ENCODE data around the gene ELAPOR2.
"Not testable (repeated sequence)": the region's sequence is repeated elsewhere in the genome, so short reads cannot be mapped to it uniquely, and the experiment has no call there.

Gene ELAPOR2, protein sequence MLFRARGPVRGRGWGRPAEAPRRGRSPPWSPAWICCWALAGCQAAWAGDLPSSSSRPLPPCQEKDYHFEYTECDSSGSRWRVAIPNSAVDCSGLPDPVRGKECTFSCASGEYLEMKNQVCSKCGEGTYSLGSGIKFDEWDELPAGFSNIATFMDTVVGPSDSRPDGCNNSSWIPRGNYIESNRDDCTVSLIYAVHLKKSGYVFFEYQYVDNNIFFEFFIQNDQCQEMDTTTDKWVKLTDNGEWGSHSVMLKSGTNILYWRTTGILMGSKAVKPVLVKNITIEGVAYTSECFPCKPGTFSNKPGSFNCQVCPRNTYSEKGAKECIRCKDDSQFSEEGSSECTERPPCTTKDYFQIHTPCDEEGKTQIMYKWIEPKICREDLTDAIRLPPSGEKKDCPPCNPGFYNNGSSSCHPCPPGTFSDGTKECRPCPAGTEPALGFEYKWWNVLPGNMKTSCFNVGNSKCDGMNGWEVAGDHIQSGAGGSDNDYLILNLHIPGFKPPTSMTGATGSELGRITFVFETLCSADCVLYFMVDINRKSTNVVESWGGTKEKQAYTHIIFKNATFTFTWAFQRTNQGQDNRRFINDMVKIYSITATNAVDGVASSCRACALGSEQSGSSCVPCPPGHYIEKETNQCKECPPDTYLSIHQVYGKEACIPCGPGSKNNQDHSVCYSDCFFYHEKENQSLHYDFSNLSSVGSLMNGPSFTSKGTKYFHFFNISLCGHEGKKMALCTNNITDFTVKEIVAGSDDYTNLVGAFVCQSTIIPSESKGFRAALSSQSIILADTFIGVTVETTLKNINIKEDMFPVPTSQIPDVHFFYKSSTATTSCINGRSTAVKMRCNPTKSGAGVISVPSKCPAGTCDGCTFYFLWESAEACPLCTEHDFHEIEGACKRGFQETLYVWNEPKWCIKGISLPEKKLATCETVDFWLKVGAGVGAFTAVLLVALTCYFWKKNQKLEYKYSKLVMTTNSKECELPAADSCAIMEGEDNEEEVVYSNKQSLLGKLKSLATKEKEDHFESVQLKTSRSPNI

GRCh38 chr7:87059525-87060287 is at the start of gene ELAPOR2:
ELAPOR2 (minus strand) TSS chr7:87059654; CDS start chr7:87059513, 141 bp downstream.
- peak; percentile 90 to 95 for DNase-seq

DNA sequence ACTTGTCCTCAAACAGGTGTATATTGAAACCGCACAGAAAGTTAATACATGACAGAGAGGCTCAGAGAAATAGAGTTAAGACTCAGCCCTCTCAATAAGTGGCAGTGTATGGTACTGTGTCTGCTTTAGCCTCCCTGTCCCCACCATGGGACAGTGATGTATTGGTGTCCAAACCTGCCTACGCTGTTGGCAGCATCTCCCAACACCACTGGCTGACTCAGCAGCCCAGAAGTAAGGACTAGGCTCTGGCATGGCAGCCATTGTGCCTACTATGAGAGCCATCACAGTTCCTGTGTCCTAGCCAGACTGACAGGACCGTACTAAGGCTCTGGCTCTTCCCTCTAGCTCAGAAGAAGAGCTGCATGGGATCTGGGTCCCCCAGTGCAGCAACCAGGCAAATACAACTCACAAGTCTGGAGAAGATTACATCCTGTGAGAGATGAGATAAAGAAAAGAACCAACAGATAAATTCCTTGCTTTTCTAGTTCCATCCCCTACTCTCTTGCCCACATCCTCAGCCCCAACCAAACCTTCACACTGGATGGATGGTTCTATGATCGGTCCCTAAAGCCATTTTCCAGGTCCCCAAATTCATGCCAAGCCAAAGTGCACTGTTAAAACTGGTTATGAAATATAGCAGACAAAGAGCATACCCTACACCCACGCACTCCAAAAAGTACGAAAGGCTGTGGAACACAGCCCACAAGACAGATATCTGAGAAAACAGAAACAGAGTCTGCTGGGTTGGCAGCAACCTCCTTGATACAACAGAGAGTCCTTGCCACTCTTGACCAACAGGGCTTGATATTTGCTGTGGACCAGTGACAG is 48.7 kb upstream of the ELAPOR2 start:
- no peak for DNase-seq

DNA sequence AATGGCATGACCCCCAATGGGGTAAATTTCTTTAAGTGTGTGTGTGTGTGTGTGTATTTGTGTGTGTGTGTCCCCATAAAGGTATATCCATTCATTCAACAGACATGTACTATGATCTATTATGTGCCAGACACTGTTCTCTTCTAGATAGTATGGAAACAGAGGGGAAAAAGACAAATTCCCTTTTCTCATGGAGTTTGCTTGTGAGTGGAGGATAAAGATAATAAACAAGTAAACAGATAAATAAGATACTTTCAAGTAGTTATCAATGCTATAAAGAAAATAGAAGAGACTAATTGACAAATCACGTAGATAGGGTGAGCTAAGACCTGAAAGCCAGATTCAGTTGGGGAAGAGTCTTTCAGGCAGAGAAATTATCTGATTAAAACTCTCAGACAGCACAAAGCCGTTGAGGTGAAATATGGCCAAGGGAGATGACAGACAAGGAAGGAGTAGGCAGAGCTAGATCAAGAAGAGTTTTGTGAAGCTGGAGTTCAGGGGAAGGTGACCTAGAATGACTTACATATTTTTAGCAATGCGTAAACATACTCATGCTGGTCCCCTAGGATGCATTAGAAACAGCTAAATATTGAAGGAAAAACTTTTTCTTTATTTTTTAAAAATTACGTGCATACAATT is 47.6 kb upstream of the ELAPOR2 start:
- no peak for DNase-seq

DNA sequence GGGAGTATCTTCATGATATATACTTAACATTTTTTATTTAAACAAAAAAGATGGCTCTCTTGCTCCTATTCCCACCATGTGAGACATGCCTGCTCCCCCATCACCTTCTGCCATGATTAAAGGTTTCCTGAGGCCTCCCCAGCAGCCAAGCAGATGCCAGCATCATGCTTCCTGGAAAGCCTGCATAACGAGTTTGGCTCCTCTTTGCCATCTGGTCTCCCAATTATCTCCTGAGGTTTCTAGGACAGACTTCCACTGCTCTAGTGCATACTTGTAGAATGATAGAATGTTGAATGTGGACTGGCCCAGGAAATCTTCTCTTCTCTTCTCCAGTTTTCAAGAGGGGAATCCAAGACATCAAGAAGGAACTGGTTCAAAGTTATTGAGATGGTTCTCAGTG is 45.9 kb upstream of the ELAPOR2 start:
- no peak for DNase-seq

DNA sequence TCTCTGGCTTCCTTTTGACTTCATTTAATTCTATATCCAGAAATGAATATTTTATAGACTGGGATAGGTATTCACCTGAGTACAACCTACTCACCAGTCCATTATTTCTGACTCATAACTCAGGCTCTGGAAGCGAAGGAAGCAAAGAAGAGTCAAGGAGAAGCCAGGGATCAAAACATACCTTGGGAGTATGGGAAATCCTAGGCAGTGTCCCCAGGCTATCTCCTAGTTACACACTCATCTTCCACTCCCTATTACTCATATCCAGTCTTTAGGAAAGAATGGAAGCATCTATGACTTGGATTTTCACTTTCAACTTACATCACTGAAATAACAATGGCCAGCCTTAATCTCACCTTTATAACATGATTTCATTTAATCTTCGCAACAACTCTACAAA is 40.9 kb upstream of the ELAPOR2 start:
- DNase-seq: no peak

DNA sequence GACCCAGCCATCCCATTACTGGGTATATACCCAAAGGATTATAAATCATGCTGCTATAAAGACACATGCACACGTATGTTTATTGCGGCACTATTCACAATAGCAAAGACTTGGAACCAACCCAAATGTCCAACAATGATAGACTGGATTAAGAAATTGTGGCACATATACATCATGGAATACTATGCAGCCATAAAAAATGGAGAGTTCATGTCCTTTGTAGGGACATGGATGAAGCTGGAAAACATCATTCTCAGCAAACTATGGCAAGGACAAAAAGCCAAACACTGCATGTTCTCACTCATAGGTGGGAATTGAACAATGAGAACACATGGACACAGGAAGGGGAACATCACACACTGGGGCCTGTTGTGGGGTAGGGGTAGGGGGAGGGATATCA is 37.9 kb upstream of the ELAPOR2 start:
- DNase-seq: not testable (repeated sequence)

DNA sequence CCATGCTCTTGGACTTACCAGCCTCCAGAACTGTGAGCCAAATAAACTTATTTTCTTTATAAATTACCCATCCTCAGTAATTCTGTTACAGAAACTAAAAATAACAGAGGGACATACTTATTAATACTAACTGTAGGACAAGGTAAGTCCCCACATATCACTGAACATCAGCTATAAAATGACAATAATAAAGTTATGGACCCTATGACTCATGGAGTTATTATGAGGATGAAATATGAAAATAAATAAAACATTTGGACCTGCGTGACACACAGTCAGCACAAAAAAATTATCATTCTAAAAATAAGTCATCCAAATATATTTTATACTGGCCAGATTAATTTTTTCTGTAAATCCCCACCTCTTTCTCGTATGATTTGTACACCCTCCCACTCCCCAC is 34.9 kb upstream of the ELAPOR2 start:
- DNase-seq: no peak

- no peak for DNase-seq
Measured at GRCh38 chr7:87092568-87093091, 33.2 kb upstream of the ELAPOR2 start.

DNA sequence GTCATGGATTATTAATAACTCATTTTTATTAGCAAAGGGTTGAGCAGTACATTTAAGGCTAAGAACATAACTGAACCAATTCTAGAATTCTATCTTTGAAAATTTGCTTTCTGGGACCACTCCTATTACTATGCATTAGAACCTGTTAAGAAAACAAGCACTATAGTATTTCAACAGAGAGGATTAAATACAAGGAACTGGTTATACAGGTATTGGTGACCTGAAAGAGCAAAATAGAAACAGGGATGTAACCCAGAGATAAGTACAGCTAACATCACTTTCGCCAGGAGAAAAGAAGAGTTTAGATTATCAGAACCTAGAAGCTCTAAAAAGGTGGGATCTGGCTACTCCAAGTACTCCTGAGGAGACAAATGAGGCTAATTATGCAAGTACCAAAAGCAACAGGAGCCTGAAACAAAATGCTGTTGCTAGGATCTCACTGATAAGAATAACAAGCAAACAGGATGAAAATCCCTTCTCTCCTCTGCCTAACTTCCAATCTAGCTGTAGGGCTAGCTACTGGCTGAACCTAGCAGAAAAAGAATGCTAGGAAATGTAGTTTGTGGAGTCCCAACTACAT is 32.1 kb upstream of the ELAPOR2 start:
- DNase-seq: no peak

DNA sequence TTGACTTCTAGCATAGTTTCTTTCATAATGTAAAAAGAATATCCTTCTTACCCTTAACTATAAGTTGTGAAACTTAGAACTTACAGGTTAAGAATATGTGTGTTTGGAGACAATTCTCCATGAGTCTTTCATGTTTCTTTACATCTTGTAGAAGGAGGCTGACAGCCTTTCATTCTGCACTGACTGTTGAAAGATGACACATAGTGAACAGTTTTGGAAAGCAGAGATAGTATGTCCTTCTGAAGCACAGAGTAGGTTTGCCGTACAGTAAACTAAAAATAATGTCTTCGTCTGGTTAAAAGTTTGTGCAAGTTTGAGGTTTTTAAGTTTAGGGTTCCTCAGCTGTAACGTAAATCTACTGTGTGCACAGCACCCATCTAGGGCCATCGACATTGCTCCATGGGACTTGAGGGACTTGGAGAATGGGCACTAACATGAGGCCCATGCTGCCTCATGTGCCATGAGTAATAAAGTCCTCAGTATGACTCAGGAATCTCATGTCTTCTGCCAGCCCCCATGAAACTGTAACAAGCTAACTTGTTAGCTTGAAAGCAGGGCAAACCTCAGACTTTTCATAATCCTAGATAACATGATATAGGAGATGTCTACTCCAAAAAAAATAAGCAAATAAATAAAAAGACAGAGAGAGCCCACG is 24.5 kb upstream of the ELAPOR2 start:
- no peak for DNase-seq

DNA sequence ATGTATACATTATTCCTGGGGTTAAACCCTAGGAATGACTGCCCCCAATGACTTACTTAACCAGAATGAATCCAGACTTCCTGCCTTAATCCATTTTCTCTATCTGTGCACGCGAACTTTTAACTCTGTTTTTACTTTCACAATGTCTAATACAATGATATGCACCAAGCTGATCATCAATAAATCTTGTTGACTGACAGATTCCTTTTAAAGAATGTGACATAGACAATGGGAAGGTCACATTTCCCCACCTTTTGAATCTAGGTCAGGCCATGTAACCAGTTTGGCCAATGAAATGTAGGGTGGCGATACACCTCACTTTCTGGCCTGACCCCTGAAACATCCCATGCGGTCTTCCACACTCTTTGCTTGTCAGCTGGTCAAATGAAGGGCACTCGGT is 23.2 kb upstream of the ELAPOR2 start:
- no peak for DNase-seq

- no peak for DNase-seq
Measured at GRCh38 chr7:87075671-87076404, 16.4 kb upstream of the ELAPOR2 start.

GRCh38 chr7:87067788-87068187 is 8.3 kb upstream of the ELAPOR2 start:
- no peak for DNase-seq

GRCh38 chr7:87060288-87060537 is 759 bp upstream of the ELAPOR2 start:
- DNase-seq: no peak

- no peak for DNase-seq
Measured at GRCh38 chr7:87058744-87059524, 520 bp downstream of the ELAPOR2 start.

DNA sequence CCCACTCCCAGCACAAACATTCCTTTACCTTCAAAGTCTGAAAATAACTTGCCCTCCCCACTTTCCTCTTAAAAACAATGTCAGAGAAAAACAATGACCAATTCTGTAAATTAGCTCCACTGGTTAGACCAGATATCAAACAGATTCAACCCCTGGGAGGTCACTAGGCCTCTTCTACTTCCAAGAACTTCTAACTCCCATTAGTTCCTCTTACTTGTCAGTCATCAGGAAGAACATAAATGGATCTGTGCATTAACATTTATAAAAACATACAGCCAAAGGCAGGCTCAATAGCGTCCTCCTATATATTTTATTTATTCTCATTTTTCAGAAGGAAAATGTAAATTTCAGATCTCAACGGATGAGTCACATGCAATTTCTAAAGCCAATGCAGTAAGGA is 2.2 kb downstream of the ELAPOR2 start:
- DNase-seq: no peak

GRCh38 chr7:87056346-87056745 is 3.1 kb downstream of the ELAPOR2 start:
- no peak for DNase-seq

DNA sequence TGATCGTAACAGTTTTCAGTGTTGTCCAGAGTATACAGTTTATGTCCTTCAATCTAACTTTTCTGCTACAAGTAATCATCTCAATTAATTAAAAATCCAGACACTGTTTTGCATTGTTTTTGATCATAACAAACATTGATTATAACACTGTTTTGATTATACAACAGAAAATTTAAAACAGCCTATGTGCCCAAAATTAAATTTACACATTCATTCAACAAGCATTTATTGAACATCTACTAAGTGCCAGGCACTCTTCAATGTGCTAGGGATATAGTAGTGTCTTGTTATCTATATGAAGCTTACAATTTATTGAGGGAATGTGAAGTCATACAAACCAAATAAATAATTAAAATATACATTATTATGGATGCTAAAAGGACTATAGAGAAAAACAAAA is 10.6 kb downstream of the ELAPOR2 start:
- no peak for DNase-seq

DNA sequence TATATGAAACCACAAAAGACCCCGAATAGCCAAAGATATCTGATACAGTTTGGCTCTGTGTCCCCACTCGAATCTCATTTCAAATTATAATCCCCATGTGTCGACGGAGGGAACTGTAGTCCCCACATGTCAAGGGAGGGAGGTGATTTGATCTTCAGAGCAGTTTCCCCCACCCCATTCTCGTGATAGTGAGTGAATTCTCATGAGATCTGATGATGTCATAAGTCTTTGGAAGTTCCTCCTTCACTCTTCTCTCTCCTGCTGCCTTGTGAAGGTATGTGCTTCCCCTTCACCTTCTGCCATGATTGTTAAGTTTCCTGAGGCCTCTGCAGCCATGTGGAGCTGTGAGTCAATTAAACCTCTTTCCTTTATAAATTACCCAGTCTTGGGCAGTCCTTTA is 13.0 kb downstream of the ELAPOR2 start:
- DNase-seq: no peak

Data from NCI-H1930 (cell line).